ENCODE results near the gene WBP11. TPM values are rescaled to one million over a fixed set of nuclear protein-coding genes. Genes with fewer than 3 reads are reported as not detected.

WBP11 gene
- total and polyA plus RNA-seq, 2 of the 13 experiments (the other 11 are each of a cell fraction or from before 2014, with no cell fraction given), result 7.6 to 31.0 TPM

DNA sequence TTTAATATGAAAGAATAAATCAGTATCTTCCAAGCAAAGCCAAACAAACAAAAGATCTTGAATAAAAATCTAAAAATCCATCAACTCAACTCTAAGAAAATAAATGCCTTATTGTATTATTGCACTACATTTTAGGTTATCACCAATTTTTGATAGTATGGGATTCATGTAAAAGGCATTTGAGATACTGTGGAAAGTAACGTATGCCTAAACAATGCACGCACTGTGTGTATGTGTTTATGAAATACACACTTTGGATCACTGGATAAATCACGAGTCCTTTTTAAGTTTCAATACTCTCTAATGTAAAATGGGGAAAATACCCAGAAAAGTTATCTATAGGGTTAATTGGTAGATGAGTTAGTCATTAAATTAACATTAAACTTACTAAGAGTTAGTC lies 17.7 kb downstream of the WBP11 start (continued):
- TF ChIP-seq, protein P1, sequence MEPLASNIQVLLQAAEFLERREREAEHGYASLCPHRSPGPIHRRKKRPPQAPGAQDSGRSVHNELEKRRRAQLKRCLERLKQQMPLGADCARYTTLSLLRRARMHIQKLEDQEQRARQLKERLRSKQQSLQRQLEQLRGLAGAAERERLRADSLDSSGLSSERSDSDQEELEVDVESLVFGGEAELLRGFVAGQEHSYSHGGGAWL (CRISPR knock-in tag; IDR thresholded peaks at IDR 0.05), result no peak
- TF ChIP-seq SMYD3 (CRISPR knock-in tag; IDR thresholded peaks at IDR 0.05) (no peak), ZNF619 (CRISPR knock-in tag; IDR thresholded peaks at IDR 0.05) (no peak), ZBTB1 (CRISPR knock-in tag; IDR thresholded peaks at IDR 0.05; ENCODE audit: borderline replicate concordance) (no peak), KDM2A (CRISPR knock-in tag; IDR thresholded peaks at IDR 0.05; ENCODE audit: borderline replicate concordance, low read depth) (no peak), ZSCAN5A (CRISPR knock-in tag; IDR thresholded peaks at IDR 0.05; ENCODE audit: borderline replicate concordance) (no peak)

DNA sequence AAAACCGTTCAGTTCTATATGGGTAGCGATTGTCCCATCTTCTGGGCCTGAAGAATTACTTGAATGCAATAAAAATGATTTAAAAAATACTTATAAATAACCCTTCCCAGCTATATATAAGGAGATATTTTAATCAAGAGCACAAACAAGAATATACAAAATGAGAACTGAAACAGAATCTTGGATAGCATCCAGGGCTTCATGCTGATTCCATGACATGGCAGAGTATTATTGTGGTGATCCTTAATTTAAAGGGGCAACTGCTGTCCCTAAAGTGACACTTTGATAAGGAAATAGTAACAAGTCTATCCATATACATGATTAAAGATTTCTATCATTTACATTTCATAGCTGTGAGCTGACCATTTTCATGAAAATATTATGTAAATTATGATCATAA lies 18.8 kb downstream of the WBP11 start:
- Histone ChIP-seq H3K27me3 (ENCODE audit: control insufficient read depth in 1 of 2, insufficient read depth in 2 of 2, low read length in 2 of 2) (no peaks in the 10 kb centered on the region; a peak in 1 of 5 replicates), H3K4me2 (ENCODE audit: low read depth, low read length) (no peak overlapping the region), H3K9me3 (ENCODE audit: low read length) (no peaks in the 10 kb centered on the region), H4K20me1 (ENCODE audit: insufficient read depth, low read length) (no peaks in the 10 kb centered on the region), H2AFZ (ENCODE audit: low read length) (no peak overlapping the region), H3K79me2 (ENCODE audit: insufficient read depth, low read length) (no peaks in the 10 kb centered on the region), H3K9ac (ENCODE audit: insufficient read depth, low read depth, low read length) (no peak overlapping the region), H3K4me3 (replicated peaks in 1 of 3; ENCODE audit: insufficient read depth in 1 of 3, low read depth in 2 of 3, low read length in 3 of 3) (no peak overlapping the region), H3K4me1 (ENCODE audit: insufficient read depth, low read length) (peaks cover 13% of the 10 kb centered on the region), H3K36me3 (replicated peaks in 1 of 2; ENCODE audit: control insufficient read depth in 1 of 2, insufficient read depth in 2 of 2, low read length in 2 of 2) (peaks cover 7 to 27% of the 10 kb centered on the region in 2 experiments; a peak in 4 of 5 replicates), H3K27ac (ENCODE audit: extremely low read length, insufficient read depth, low read length) (no peak overlapping the region)
- FAIRE-seq (no peak), ATAC-seq (no peak), DNase-seq (ENCODE audit: low spot score) (no peak)
- no TSS peak for BruUV-seq (replicated peaks)
- WGBS (ENCODE audit: low lambda C conversion rate), result 97% methylated on average over 2 of the region's 2 CpGs
- in situ Hi-C loops (cut with HindIII; ENCODE audit: extremely low pct_ligation_motif_present, low pct_unique_long_range_greater_than_20kb) (no loop called here), intact Hi-C loops (cut with micrococcal nuclease; ENCODE audit: unreplicated experiment) (no loop called here)
- CTCF ChIA-PET (ENCODE audit: low intra/inter-chr PET ratio, low total read pairs), result no interaction called here
- POLR2A ChIA-PET, result interaction anchor here (1.4 to 1.9 kb wide), 2 partner anchors 13 to 19 kb away, joined by 6 to 7 read pairs; partner anchors contain the start of genes C12orf60 and WBP11
- TF ChIP-seq HMGXB4 (CRISPR knock-in tag; IDR thresholded peaks at IDR 0.05; ENCODE audit: borderline replicate concordance in 1 of 2, low read depth in 1 of 2) (no peak), ZNF432 (CRISPR knock-in tag; IDR thresholded peaks at IDR 0.05; ENCODE audit: borderline replicate concordance) (no peak), ZNF564 (CRISPR knock-in tag; IDR thresholded peaks at IDR 0.05) (no peak), KIAA2018 (CRISPR knock-in tag; IDR thresholded peaks at IDR 0.05; ENCODE audit: borderline replicate concordance) (no peak)
